Measurements from ENCODE around the gene S1PR4. TPM values are rescaled to one million over a fixed set of nuclear protein-coding genes. Genes with fewer than 3 reads are reported as not detected.

Gene S1PR4
- total RNA-seq, 4 donors from 2014 or later = 1.1 to 35.3 (median 9.4) TPM

- TF ChIP-seq, protein P1, sequence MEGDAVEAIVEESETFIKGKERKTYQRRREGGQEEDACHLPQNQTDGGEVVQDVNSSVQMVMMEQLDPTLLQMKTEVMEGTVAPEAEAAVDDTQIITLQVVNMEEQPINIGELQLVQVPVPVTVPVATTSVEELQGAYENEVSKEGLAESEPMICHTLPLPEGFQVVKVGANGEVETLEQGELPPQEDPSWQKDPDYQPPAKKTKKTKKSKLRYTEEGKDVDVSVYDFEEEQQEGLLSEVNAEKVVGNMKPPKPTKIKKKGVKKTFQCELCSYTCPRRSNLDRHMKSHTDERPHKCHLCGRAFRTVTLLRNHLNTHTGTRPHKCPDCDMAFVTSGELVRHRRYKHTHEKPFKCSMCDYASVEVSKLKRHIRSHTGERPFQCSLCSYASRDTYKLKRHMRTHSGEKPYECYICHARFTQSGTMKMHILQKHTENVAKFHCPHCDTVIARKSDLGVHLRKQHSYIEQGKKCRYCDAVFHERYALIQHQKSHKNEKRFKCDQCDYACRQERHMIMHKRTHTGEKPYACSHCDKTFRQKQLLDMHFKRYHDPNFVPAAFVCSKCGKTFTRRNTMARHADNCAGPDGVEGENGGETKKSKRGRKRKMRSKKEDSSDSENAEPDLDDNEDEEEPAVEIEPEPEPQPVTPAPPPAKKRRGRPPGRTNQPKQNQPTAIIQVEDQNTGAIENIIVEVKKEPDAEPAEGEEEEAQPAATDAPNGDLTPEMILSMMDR (IDR thresholded peaks at IDR 0.05) = no peak
- no peak for ATAC-seq (ENCODE audit: low FRiP score)
- DNase-seq (ENCODE audit: low spot score) = no peak
Observed at GRCh38 chr19:3229346-3229743, 50.8 kb downstream of the S1PR4 start.

Other genes with a start within 250 kb of the S1PR4 start
- gene ZNF77, start 233.8 kb upstream of the S1PR4 start, total RNA-seq = 1 to 10 TPM; 3.2 to 8.7 (median 3.8) TPM
- 1 to 10 TPM in 3 of 4 donors, under 1 TPM in 1; 0.36 to 2.8 (median 1.7) TPM for gene TLE6, start 201.2 kb upstream of the S1PR4 start, total RNA-seq
- 10 to 100 TPM; 19.3 to 39.8 (median 31.0) TPM for gene TLE2, start 149.5 kb upstream of the S1PR4 start, total RNA-seq
- gene TLE5, start 116.3 kb upstream of the S1PR4 start, total RNA-seq = 100 to 1,000 TPM; 226 to 340 (median 261) TPM
- gene GNA11, start 84.4 kb upstream of the S1PR4 start, total RNA-seq = 10 to 100 TPM; 36.9 to 58.2 (median 43.5) TPM
- gene GNA15, start 42.7 kb upstream of the S1PR4 start, total RNA-seq = 10 to 100 TPM; 10.2 to 33.7 (median 10.8) TPM
- gene NCLN, start 7.2 kb downstream of the S1PR4 start, total RNA-seq = 10 to 100 TPM; 33.6 to 65.7 (median 41.1) TPM
- gene CELF5, start 45.9 kb downstream of the S1PR4 start, total RNA-seq = not detected
- 10 to 100 TPM; 55.7 to 84.5 (median 65.5) TPM for gene NFIC, start 187.8 kb downstream of the S1PR4 start, total RNA-seq

All from omental fat pad (tissue), 4 donors.